ENCODE measurements around the gene KBTBD4. TPM values are rescaled to one million over a fixed set of nuclear protein-coding genes. Genes with fewer than 3 reads are reported as not detected.
A peak's percentile ranks its signal among the peaks of the same experiment; 100 is the strongest.

KBTBD4 gene
- total and polyA plus RNA-seq, 2 of the 13 experiments (the other 11 are each of a cell fraction or from before 2014, with no cell fraction given), result 8.5 to 12.8 TPM

GRCh38 chr11:47551086-47551485 lies 27.7 kb downstream of the KBTBD4 start (continued):
- no peak for TF ChIP-seq TARDBP (CRISPR knock-in tag; IDR thresholded peaks at IDR 0.05)
- no peak for TF ChIP-seq CBX2 (IDR thresholded peaks at IDR 0.05; ENCODE audit: low read depth, low read length)
- TF ChIP-seq CBX2 (CRISPR knock-in tag; IDR thresholded peaks at IDR 0.05; ENCODE audit: low read depth), result no peak
- TF ChIP-seq STAT6 (CRISPR knock-in tag; IDR thresholded peaks at IDR 0.05; ENCODE audit: borderline replicate concordance), result no peak
- no peak for TF ChIP-seq KLF15 (CRISPR knock-in tag; IDR thresholded peaks at IDR 0.05; ENCODE audit: borderline replicate concordance)
- TF ChIP-seq LBX2 (CRISPR knock-in tag; IDR thresholded peaks at IDR 0.05; ENCODE audit: borderline replicate concordance), result no peak
- no peak for TF ChIP-seq GLI4 (CRISPR knock-in tag; IDR thresholded peaks at IDR 0.05; ENCODE audit: borderline replicate concordance)
- TF ChIP-seq RAD21 (CRISPR knock-in tag; IDR thresholded peaks at IDR 0.05), result 0 out of 2 replicates have a peak, but pooled peaks have one; percentile 23
- 0 out of 2 replicates have a peak, but pooled peaks have one; percentile 14 for TF ChIP-seq ZNF800 (CRISPR knock-in tag; IDR thresholded peaks at IDR 0.05)
- TF ChIP-seq NPAS2 (CRISPR knock-in tag; IDR thresholded peaks at IDR 0.05; ENCODE audit: borderline replicate concordance), result no peak
- no peak for TF ChIP-seq SNAPC4 (CRISPR knock-in tag; IDR thresholded peaks at IDR 0.05)
- no peak for TF ChIP-seq ZNF343 (CRISPR knock-in tag; IDR thresholded peaks at IDR 0.05)
- TF ChIP-seq KLF13 (CRISPR knock-in tag; IDR thresholded peaks at IDR 0.05), result no peak
- TF ChIP-seq SRF (IDR thresholded peaks at IDR 0.05; ENCODE audit: low read depth, low read length), result no peak
- TF ChIP-seq RXRB (CRISPR knock-in tag; IDR thresholded peaks at IDR 0.05; ENCODE audit: borderline replicate concordance), result peak; percentile 57; the same call in 1 of the 2 replicates
- peak; percentile 31; the same call in 1 of the 2 replicates for TF ChIP-seq SAP130 (CRISPR knock-in tag; IDR thresholded peaks at IDR 0.05; ENCODE audit: low read depth)
- peak; percentile 36; the same call in 1 of the 2 replicates for TF ChIP-seq HNF4A (CRISPR knock-in tag; IDR thresholded peaks at IDR 0.05)
